Hematopoietic multipotent progenitor cell treated with erythropoietin and hydrocortisone succinate and interleukin-3 and kit ligand, for 17 days (in vitro differentiated cells): ENCODE results near the gene SLC43A1.

ENCODE experiments used
- DNase-seq: peaks from one replicate; pipeline ENCODE4 v3.0.0-alpha.2; 2015; ENCODE audit warnings: low spot score

SLC43A1 gene

DNA sequence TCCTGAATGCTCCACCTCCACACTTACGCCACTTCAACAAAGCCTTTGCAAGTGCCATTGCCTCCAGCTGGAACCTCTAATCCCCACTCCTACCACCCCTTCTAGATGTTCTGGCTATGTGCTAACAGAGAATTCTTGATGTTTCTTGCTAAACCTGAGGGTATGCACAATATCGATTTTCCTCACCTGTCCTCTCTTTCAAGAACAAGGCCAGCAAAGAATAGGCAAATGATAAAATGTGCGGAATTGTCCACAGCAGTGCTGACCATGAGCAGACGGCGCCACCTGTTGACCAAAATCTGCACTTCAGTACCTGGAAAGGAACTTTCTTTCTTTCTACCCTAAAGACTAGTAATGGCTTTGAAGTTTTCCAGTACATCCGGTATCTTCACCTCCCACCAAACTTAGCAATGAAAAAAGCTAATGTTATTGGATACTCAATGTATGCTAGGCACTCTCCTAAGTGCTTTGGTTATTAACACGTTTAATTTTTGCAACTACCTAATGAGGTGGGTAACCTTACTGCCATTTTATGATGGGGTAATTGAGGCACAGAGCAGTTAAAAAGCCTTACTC lies 11.6 kb upstream of the SLC43A1 start:
- peak; percentile 81 for DNase-seq

GRCh38 chr11:57523419-57523818 lies 7.9 kb upstream of the SLC43A1 start:
- DNase-seq: no peak

- no peak for DNase-seq
Measured at GRCh38 chr11:57521116-57521515, 5.6 kb upstream of the SLC43A1 start.

DNA sequence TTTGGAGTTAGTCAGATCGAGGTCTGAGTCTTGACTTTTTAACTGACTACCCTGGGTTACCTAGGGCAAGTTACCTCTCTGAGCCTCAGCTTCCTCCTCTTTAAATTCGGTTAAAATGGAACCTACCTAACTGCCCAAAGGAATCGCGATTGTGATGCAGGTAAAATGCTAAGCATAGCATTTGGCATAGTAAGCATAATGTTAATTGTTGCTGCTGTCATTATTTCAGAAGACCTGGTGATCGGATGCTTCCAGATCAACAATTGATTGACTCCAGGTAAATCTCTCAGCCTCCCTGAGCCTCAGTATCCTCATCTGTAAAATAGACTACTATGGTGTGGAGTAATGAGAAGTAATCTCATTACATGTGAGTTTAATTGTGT lies 550 bp upstream of the SLC43A1 start:
- DNase-seq: no peak

DNA sequence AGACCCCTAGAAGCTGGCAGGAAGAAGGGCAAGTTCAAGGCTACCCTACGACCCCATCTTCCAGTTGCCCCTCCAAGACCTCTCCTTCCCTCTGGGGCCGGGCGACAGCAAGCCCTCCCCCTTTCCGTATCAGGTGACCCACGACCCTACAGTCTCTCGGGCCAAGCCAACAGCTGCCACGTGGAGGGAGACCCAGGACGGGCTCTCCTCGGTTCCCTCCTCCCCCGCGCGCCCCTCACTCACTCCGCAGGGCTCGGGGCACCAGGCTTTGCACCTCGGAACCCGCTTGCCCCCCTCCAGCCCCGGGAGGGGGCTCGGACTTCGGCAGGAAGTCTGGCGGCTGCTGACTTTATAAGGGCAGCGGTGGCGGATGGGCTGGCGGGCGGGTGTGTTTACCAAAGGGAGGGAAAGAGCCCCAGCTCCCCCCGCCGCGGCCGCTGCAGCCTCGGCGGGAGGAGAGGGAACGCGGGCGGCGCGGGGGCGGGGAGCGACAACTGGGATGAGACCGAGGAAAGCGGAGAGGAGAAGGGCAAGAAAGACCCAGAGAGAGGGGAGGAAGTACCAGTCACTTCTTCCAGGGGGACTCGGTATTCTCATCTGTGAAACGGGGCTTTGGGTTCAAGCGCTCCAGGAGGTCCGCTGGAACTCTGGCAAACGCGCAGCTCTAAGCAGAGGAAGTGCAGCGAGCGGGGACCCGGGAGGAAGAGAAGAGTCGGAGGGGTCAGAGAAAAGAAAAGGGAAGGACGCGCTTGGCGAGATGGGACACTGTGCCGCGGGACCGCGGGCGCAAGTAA lies 767 bp downstream of the SLC43A1 start:
- DNase-seq: peak; percentile 14

DNA sequence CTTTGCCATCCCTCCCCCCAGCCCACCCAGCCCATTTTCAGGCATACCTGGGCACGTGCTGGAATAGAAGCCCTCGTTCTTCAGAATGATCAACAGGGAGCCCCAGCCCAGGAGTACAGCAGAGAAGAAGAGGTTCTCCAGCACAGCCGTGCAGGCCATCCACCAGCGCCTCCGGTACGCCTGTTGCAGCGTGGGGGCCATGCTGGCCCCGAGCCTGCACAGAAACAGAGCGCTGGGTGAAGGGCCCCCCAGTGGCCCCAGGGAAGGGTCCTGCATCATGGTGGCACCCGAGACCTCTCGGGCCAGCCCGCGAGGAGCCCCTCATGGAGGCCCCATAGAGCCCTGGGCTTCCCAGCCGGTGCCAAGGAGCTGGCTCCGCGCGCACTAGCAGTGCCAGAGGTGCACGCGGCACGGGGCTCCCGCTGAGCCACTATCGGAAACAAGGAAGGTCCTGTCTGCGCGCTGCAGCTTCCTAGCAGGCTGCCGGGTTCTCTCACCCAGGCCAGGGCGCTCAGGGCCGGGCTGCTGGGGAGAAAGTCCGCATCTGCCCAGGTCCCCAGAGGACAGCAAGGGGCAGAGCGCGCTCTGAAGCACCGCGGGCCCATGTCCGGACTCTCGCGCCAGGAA lies 1.5 kb downstream of the SLC43A1 start:
- peak; percentile 32 for DNase-seq

GRCh38 chr11:57513452-57513795 lies 2.1 kb downstream of the SLC43A1 start:
- DNase-seq: no peak

GRCh38 chr11:57512646-57513451 lies 2.7 kb downstream of the SLC43A1 start:
- peak; percentile 68 for DNase-seq

DNA sequence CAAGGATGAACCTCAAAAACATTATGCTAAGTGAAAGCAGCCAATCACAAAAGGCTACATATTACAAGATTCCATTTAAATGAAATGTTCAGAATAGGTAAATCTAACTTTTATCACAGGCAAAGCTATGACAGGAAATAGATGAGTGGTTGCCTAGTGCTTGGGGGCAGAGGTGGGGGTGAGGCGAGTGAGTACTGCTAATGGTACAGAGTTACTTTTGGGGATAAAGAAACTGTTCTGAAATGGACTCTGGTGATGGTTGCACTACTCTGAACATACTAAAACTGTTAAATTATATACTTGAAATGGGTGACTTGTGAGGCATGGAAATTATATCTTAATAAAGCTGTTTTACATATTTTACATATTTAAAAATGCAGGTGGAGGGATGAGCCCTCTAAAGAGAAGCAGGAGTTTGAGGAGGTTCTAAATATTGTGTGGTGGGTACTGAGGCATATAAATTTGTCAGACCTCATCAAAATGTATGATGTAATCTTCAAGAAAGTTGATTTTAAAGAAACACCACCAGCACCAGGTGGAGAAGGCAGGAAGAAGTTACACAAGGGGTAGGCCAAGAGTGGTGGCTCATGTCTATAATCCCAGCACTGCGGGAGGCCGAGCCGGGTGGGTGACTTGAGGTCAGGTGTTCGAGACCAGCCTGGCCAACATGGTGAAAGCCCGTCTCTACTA lies 3.6 kb downstream of the SLC43A1 start:
- DNase-seq: peak; percentile 10

DNA sequence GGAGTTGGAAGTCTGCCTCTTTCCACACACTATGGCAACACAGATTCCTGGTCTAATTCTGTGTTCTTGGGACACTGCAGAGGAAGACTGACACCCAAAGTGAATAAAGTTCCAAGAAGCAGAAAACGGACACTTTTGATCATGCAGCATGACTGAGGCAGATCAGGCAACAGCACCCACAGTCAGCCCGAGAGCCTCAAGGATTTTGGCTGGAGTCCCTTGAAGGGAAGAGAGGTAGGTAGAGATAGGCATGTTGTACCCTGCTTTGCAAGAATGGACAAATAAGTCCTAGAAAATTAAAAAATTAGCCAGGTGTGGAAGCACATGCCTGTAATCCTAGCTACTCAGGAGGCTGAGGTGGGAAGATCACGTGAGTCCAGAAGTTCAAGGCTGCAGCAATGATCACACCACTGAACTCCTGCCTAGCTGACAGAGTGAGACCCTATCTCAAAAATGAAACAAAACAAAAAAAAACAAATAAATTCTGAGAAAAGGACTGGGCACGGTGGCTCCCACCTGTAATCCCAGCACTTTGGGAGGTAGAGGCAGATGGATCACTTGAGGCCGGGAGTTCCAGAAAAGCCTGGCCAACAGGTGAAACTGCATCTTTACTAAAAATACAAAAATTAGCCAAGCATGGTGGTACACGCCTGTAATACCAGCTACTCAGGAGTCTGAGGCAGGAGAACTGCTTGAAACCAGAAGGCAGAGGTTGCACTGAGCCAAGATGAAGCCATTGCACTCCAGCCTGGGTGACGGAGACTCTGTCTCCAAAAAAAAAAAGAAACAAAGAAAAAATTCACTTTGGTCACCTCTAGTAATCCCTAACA lies 6.9 kb downstream of the SLC43A1 start:
- DNase-seq: no peak

- DNase-seq: no peak
Measured at GRCh38 chr11:57506522-57506921, 9.0 kb downstream of the SLC43A1 start.

DNA sequence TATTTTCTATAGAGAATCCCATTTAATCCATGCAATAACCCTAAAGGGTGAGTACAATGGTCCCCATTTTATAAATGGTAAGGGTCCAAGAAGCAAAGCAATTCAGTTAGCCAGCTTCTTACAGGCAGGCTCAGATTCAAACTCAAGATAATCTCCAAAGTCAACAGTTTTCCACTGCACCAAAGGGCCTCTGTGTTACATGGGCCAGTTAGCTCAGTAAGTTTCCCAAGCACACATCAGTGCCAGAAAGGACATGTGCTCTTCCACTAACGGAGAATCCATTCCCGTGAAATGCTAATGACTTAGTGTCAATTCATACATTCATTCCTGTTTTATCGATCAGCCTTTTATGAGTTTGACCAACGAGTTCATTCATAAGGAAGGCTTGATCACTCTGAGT lies 11.0 kb downstream of the SLC43A1 start:
- DNase-seq: no peak

- DNase-seq: no peak
Measured at GRCh38 chr11:57502870-57503269, 12.6 kb downstream of the SLC43A1 start.

DNA sequence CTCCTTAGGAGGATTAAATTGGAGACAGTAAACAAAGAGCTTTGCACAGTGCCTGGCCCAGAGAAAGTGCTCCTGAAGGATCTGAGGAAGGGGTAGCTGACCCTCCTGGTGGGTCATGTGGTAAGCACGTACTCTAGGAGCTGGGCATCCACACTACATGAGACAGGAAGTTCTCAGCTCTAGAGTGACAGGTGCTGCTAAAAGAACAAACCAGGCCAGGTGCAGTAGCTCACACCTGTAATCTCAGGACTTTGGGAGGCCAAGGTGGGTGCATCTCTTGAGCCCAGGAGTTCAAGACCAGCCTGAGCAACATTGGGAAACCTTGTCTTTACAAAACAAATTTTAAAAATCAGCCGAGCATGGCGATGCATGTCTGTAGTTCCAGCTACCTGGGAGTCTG lies 13.1 kb downstream of the SLC43A1 start:
- DNase-seq: no peak

- DNase-seq: no peak
Measured at GRCh38 chr11:57501953-57502352, 13.5 kb downstream of the SLC43A1 start.

DNA sequence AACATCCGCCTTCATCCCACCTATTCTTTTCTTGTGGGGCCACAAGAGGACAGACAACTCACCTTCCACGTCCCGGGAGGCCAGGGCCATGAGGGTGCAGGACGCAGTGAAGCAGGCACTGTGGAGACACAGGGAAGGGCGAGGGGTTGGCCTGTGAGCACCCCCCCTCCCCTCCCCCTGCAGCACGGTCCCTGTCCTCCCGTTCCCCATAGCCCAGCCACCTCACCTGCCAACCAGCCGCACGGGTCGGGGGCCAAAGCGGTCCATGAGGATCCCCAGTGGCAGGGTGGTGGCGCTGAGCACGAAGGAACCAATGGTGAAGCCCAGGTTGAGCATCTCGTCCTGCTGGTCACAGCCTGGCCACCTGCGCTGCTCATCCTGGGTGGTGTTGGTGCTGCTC lies 14.6 kb downstream of the SLC43A1 start:
- DNase-seq: no peak

DNA sequence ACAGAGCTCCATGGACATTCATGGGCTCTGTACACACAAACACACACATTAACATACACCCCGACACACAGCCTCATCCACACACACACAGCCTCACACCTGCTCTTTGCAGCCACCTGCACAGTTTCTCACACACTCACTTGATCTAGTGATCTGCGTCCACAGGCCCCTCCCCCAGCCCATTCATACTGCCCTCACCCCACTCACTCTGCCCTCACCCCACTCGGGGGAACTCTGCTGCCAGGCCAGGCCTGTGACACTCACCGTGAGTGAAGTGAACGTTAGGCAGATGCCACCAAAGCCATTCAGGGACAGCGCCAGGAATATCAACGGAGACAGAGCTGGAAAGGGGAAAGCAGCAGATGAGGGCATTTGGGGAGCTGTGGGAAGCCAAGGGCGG lies 15.0 kb downstream of the SLC43A1 start:
- no peak for DNase-seq

DNA sequence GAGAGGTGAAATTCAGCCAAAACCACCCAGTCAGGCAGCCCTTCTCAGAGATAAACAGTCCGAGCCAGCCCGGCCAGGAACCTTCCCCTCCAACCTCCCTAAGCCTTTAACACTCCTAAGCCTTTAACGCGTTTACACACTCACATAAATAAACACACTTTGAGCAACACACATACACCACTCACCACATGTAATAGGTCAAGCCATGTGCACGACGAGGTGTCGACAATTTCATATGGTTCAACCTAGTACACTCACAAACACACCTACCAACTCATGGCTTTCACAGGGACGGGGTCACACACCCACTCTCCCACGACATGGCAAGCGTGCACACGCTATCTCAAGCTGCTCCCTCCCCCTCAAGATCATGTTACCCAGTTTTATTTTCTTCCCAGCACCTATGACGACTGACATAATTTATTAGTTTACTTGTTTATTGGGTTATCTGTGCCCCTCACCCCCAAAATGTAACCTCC lies 15.5 kb downstream of the SLC43A1 start:
- no peak for DNase-seq

DNA sequence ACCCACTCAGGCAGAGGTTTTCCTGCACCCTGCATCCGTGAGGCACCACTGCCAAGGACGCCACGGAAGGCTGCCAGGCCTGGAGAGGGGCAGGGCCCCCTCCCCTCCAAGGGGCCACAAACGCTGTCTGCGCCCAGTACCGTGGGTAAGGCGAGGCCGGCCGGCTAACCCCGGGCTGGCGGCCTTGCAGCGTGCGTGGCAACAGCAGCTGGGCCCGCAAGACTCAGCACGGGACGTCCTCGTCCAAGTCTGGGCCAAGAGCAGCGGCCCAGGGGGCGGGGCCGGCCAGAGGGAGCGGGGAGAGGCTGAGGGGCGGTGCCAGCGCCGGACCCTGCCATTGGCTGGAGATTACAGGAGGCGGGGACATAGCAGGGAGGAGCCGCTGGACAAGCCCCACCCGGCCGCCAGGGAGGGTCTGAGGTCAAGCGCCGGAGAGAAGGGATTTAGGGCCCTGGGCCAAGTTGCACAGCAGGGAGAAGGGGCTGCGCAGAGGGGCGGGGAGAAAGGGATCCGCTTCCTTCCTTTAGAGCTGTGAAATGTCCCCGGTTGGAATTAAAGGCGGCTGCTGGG lies 16.0 kb downstream of the SLC43A1 start:
- peak; percentile 96 for DNase-seq

GRCh38 chr11:57498540-57498939 lies 17.0 kb downstream of the SLC43A1 start:
- no peak for DNase-seq
